HG02623 (cell line): Measurements from ENCODE around the gene FSTL4.

Experiments used
- ATAC-seq: cut with Tn5 transposase; IDR thresholded peaks from one replicate; pipeline ENCODE4 v1.9.1; 2021; ENCODE audit warnings: moderate library complexity; ENCODE audit not compliant: unreplicated experiment

The FSTL4 gene

DNA sequence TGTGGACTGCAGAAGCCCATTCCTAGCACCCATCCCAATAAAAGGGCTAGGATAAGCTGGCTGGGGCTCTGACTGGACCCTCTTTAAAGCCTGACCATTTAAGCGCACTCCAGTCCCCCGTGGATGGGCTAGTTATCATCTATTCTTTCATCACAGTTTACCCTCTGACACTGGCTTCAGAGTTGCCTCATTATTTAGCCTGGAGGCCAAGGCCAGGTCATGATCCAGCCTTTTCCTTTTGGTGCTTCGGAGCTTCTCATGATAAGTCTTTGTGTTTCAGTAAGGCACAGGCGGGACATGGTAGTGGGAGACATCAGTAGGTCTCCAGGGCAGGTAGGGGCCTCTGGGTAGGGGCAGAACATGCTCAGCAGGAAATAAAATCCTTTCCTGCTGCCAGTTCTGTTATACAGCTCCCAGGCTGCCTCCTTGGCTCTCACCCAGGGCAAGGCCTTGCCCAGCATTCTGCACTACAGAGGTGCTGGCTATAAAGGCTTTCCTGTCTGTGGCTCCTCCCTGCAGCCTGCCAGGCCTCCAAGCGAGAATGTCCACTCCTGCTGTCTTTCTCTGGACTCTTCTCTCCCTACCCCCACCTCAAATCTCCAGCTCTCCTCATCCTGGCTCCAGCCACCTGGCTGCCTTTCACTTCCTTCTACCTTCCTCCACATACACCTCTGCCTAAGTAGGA, 128.8 kb downstream of the FSTL4 start:
- ATAC-seq, result no peak

DNA sequence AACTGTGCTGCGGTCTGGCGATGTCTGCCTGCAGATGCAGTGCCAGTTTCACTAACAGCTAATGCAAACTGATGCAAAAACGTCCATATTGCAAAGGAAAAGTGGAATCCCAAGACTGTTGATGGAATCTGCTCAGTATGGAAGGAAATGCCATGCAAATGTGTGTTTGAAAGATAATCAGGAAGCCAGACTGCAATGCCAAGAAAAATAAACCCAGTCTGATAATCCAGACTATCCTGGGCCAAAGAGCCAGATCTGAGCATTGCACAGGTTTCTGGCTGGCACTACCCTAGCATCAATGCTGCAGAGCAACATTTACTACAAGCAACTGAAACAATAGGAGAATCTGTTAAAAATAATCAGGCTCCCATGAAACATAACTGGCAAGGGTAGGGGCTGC, 130.3 kb downstream of the FSTL4 start:
- ATAC-seq, result no peak

DNA sequence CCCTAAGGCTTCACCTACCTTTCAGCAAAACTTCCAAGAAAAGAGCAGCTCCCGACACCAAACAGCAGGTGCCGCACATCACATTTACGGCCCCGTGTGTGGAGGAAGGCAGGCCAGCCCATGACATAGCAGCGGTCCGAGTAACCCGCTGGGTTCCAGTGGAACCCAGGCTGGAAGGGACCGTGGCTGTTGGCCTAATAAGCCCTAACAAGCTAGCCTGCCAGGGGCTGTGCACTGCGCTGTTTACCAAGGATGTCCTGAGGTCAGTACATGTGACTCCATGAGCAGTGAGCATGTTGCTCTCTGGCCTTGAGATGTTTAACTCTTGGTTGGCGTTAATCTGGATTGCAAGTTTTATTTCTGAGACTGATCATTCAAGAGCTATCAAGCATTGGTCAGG, 131.5 kb downstream of the FSTL4 start:
- no peak for ATAC-seq

DNA sequence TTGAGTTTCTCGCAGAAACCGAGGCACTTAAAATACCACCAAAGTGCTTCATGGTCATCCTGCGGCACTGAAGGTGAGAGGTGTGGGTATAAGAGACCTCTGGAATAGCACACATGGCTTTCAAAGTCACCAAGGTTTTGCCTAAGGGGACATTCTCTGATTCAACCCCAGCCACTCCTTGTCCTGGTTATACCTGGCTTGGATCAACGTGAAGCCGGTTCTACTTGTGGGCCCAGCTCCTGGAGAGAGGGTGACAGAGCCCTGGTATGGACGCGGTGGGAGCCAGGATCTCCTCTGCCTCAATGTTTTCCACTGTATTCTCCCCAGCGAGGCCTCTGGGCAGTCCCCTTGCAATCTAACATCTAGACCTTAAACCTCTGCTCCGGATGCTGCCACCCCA, 132.0 kb downstream of the FSTL4 start:
- ATAC-seq, result no peak

DNA sequence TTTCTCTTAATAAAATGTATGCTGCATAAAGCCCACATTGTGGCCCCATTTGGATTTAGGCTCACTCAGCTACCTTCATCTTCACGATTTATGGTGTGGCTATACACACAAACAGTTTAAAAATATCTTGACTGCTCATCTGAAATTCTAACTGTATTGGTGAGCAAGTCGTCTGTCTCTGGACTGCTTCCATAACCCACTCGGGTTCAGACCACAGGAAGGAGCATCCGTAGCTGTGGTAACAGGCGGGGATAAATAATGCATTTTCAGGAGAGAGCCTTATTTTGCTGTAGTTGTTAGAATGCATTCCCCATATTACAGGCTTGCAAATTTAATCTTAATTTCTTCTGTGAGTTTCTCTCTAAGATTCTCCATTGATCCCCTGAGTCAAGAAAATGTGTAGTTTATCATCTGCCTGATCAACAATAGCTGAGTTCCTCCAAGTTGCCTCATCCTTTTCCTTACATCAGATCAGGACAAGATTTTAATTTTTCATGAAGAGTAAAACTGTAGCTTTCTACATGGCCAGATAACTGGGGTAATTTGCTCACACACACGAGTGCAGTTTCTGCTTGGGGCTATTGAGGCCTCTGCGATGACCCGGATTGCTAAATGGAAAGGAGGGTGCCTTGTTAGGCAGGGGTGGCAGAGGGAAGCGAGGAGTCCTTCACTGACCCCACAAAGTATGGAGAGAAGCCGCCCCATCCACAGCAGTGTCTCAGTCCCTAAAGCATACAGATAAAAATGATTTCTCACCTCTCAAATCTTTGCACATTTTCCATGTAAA, 133.9 kb downstream of the FSTL4 start:
- no peak for ATAC-seq

DNA sequence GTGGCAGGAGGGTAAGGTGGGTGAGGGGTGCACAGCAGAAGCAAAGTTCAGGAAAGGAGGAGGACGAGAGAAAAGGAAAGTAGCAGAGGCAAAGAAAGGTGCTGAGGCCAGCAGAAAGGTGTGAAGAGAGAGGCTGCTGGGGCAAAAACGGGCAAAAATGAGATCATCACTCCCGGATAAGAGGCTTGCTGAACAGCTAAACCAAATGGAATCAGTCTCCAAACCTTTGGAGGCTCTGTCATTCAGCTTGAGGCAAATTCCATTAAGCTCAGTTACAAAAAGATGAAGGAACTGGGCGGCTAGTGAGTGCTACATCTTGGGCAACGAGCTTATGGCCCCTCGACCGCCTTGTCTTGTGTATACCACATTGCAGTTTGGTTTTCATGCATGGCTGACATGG, 136.4 kb downstream of the FSTL4 start:
- ATAC-seq, result no peak

DNA sequence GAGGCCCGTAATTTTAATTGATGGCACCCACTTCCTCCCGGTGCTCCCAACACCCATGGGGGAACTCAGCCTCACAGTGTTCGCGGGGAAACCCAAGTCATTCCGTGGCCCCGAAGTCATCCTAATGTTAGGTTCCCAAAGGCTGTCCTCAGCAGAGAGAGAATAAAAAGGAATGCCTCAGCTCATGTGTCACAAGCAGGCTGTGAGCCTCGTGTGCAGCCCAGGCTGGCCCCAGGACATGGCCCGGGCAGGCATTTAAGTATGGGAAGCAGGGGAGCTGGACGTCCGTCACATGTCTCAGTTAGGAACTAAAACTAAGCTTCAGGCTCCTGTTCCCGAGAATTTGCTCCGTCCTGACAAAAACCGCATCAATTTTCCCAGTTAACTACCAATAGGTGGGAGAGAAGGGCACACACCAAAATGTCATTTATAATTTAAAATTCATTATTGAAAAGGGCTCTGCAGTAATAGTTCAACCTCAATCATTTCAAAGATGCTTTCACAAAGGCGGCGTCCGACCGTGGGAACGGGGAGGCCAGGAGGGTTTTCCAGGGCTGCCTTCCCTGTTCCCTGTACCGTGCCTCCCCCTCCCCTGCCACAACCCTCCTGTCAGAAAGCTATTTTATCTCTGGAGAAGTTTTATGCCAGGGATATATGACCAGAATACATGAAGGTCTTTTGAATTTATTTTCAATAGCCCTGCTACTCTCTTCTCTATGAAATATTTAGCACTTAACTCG, 137.3 kb downstream of the FSTL4 start:
- ATAC-seq, result no peak

DNA sequence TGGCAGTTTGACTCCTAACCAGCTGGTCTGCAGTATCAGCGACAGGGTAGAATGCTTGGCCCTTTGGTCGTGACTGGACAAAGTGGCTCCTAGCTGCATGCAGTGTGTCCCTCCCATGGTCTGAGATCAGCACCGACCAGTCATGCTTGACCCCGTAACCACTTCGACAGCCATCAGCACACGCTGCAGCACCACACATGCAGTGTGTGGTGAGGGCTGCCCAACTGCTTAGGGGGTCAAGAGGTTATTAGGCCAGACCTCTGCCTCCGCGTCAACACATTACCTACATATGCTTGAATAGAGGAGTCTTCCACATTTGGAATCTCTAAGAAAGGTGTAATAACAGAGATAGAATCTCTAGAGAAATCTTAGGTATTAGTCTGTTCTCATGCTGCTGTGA, 139.1 kb downstream of the FSTL4 start:
- ATAC-seq, result no peak

DNA sequence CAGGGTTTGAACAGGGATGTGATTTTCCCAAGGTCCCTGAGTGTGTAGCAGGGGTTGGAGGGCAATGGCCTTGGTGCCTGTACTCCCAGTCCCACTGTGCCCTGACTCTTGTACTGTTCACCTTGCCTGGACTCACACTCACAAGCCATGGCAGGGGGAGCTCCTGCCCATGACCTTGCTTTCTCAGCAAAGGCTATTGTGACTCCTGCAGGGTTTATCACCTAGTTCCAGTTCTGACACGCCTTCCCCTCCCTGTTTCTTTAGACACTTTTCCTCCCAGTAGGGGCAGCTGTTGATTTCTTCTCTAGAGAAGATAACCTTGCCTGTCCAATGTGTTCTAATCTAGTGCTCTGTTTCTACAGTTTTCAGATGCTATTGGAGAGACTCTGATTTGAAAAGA, 139.5 kb downstream of the FSTL4 start:
- ATAC-seq, result no peak

DNA sequence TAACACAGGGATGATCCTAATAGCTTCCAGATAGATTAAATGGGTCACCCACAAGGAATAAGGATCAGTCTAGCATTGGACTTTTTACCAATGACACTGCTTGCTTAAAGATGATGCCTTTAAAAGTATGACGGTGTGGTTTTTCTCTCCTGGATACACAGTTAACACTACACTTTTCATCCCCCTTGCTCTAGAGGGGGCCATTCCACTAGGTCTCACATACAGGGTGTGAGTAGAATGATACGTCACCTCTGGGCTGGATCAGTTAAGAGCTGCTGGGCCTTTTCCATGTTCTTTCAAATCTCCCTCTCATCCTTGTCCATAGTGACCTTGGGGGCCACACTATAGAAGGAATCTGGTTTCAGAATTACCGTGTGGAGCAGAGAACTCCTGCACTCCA, 140.6 kb downstream of the FSTL4 start:
- ATAC-seq, result no peak

DNA sequence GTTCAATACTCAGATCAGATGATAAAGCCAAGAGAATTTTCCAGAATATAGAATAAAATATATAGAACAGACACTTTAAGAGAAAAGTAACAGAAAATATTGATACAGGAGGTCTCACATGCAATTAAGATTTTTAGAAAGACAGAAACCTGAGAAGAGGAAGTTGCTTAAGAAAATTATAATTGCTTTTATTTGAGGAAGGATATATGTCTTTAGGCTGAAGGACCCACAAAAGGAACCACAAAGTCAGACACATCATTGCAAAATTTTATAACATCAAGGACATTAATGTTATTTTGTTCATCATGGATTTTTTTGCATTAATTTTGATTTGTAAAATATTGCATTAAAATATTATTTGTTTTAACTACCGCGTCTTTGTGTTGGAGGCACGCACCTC, 141.5 kb downstream of the FSTL4 start:
- no peak for ATAC-seq

DNA sequence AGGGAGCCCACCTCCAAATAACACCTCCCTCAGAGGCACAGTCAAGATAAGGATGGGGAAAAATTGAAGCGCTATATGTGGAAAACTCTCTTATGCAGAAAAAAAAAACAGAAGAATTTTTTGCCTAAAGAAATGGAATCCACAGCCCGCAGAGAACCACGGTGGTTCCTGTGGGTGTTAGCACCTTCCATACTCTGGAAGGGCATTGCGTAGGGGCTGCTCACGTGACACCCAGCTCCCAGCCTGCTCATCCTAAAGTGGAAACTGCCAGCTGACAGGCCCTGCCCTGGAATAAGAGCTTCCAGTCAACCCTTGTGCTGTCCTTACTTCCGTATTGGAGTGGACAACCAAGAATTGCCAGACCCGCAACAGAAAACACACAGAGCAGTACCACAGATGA, 142.5 kb downstream of the FSTL4 start:
- ATAC-seq, result no peak

DNA sequence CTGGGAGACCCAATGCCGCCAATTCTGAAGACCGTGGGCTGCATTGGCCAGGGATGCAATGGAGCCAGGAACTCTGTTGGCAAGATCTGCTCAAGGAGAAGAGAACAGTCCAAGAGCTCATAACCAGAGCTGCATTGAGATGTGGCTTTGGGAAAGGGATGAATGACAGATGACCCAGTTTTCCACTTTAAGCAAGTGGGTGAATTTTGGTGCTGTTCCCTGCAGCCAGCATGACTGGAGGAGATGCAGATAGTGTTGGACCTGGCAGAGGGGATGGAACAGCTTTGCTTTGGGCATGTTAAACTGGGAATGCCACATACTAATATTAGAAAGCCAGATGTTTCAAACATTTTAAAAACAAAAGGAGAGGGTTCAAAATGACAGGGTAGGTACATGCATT, 143.1 kb downstream of the FSTL4 start:
- ATAC-seq, result no peak

DNA sequence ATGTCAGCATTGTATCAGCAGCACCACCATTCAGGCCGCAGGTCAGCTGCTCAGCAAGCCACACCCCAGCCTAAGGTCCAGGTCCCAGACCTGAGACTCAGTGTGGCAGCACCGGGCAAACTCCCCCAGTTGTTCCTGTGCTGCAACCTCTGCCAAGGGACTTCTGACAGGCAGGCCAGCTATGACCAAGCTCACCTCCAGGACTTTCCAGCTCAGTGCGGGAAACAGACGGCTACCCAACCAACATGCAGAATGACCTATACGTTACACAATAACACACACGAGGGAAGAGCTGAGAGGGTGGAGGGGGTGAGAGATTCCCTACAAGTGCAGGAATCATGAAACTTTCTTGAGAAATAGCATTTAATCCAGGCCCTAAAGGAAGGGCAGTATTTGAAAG, 143.7 kb downstream of the FSTL4 start:
- no peak for ATAC-seq

DNA sequence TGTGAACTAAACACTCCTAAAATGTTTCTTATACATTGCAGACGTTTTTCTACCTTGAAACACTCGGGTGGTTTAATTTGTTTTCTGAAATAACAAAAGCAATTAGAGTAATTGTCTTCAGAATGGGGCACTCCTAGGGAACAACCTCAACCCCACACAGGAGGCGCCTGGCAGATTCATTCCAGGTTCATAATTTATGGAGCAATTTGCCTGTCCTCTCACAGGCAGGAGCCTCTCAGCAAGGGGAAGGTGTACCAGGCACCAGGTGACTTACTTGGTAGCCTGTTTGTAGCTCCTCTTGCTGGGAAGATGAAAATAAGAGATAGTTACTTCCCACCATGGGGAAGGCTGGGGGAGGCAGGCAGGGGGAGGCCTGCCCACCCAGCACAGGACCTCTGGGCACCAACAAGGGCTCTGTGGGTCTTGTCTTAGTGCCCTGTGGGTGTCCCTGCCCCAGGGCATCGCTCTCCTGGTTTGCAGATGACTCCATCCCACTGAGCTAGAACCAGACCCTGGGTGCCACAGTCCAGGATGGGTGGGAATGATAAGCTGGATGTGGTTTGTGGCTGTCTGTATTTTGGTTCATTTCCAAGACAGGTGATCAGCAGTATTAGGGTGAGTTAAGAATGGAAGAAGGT, 144.4 kb downstream of the FSTL4 start:
- ATAC-seq, result no peak

DNA sequence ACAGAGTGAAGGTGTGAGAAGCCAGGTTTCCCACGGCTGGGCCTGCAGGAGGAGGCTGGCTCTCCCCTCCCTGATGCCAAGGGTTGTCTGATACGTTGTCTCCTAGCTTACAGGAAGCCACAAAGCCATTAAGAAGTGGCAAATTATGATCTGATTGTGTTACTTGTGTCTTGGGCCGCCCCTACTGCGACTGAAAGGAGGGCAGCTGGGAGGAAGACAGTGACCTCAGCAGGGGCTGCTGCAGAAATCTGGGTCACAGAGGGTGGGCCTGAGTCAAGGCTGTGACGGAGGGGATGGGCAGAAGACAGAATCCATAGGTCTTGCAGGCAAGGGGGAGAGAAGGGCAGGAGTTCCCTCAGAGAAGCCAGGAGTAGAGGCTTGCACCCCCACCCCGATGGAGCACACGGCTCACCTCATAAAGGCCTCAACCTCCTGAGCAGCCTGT, 145.0 kb downstream of the FSTL4 start:
- no peak for ATAC-seq

DNA sequence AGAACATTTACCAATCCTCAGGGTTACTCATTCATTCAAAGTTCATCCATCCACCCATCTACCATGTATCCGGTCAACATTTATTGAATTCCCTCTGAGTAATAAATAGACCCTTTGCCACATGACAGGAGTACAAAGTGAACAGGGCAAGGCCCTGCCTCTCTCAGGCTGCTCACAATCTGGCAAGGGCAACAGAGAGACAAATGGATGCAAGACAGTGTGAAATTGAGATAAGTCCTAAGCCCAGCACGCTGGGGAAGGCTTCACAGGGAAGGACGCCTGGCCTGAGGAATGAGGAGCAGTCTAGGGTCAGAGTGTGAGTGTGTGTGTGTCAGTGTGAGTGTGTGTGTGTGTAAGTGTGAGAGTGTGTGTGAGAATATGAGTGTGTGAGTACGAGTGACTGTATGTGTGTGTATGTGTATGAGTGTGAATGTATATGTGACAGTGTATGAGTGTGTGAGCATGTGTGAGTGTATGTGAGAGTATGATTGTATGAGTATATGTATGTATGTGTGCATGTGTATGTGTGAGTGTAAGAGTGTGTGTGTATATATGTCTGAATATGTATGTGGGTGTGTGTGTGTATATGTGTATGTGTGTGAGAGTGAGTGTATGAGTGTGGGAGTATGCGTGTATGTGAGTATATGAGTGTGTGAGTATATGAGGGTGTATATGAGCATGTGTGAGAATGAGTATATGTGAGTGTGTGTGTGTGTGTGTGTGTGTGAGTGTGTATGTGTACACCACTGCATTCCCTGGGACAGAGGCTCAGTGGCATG, 145.6 kb downstream of the FSTL4 start:
- ATAC-seq, result no peak

DNA sequence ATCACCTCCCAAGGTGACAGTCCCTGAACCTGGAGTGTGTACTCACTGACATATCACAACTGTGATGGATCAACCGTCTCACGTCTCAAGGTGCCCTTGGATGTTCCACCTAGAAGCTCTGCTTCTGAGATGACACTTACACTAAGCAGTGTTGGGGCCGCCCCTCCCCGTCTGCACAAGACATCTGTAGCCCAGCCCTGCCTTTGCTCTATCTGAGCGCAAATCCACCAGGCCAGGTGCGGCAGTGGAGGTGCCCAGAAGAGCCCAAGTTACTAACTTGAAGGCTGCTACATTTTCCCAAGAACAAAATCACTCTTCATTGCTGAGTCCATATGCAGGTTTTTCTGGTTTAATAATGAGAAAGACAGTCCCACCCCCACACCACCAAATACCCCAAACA, 148.3 kb downstream of the FSTL4 start:
- ATAC-seq, result no peak

DNA sequence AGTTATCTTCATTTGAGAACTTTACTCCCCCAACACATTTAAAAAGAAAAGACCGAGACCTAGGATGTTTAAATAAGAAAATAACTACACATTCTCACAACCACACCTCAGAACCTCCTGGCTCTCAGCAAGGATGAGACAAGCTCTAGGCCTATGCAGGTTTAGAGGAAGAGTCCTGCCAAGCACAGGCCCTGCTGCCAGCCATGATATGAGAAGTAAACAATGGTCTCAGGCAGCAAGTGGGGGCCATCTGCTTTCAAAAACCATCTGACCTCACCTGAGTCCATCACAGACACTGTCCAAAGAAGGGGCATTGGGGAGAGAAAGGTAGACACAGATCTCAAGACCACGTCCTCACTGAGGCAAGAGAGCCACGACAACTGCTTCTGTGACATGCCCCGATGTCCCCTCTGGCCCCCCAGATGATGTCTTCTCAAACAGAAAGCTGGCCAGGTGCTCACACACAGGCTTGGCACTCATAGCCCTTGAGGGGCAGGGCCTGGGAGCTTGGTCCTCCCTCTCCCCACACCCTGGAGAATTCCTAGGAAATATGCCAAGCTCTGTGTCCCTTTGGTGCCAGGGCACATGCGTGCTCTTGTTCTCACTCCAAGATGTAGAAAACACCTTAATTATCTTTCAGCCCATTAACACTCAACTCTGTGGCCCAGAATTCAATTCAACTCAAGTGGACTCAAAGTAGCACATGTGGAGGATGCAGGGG, 150.4 kb downstream of the FSTL4 start:
- ATAC-seq, result no peak

DNA sequence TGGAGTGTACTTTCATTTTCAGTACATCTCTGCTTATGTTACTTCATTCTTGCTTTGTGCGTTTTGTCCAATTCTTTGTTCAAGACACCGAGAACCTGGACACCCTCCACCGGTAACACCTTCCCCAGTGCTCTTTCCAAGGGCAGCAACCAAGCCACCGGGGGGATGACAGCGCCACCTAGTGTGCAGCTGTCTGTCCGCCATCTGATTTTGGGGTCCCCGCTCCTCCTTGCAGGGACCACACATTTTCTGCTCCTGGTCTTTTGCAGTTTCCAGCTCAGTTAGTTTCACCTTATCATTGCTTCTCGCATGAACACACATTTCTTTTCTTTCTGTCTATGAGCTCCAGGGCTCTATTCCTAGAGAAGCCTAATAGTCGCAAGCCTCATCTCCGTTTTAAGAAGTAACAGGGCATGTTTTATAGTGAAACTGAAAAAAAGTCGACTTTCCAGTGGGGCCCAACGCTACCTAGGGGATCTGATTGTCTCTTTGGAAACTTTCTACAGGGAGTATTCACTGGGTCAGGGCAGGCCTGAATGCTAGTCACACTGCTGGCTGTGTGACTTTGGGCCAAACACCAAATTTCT, 152.1 kb downstream of the FSTL4 start:
- ATAC-seq, result no peak
